Pancreas (tissue), 10 donors: ENCODE results near the gene FXR2. TPM values are rescaled to one million over a fixed set of nuclear protein-coding genes. Genes with fewer than 3 reads are reported as not detected.
A peak's percentile ranks its signal among the peaks of the same experiment; 100 is the strongest.

Experiments used
- ATAC-seq, 4 donors: fragments of 200-7000 bp; cut with Tn5 transposase; one replicate each; pipeline versions ENCODE4 v1.8.0 to v1.9.1; 2020; ENCODE audit warnings: mild to moderate bottlenecking in 4 of 4, moderate library complexity in 4 of 4
- DNase-seq, 6 donors: peaks; one replicate each; pipeline ENCODE4 v3.0.0-alpha.2; 2020
- FAIRE-seq: peaks from 2 replicates; lab custom pipeline; 2012; peaks lifted over from hg19 to GRCh38; lab: Jason Lieb, UNC
- H3K27ac ChIP-seq, 4 donors: fragments of 200-600 bp; sonication (generic); 1 replicate in 3 of 4; 2 replicates in 1 of 4; pipeline versions ENCODE4 v1.5.0 to v1.8.0; 2020
- H3K27me3 ChIP-seq, 4 donors: fragments of 200-600 bp; one replicate each; pipeline ENCODE4 v1.8.0; 2021
- H3K36me3 ChIP-seq, 3 donors: fragments of 200-600 bp; sonication (generic) in 1 of 3; one replicate each; pipeline versions ENCODE4 v1.5.0 to v1.8.0; 2020 to 2021
- H3K4me1 ChIP-seq, 3 donors: fragments of 200-600 bp; one replicate each; pipeline ENCODE4 v1.8.0; 2021
- H3K4me3 ChIP-seq, 4 donors: fragments of 200-600 bp; sonication (generic) in 2 of 4; one replicate each; pipeline versions ENCODE4 v1.5.0 to v1.8.0; 2020 to 2021
- H3K9me3 ChIP-seq, 4 donors: fragments of 200-600 bp; one replicate each; pipeline ENCODE4 v1.8.0; 2021
- WGBS, 2 donors: extraction: QIAGEN DNeasy Blood & Tissue Kit; methylation state at CpG; one replicate each; pipeline ENCODE4 v1.1.7; 2013; 5-methylcytosine and 5-hydroxymethylcytosine counted together
- intact Hi-C, 3 donors: fragments of 100-400 bp; cut with DNase I; formaldehyde crosslinking; loops; one replicate each; pipeline versions ENCODE4 v1.11.1 to v1.14.2; 2022
- polyA plus RNA-seq, 2 donors: library from polyadenylated mRNA; stranded (reverse); fragments of 200-250 nt; gene quantifications; one replicate each; pipeline ENCODE4 v1.2.3, GENCODE V29; 2013
- total RNA-seq, 6 donors: library from RNA; stranded (reverse); fragmentation: NEBNext Ultra II Directional in 4 of 6; extraction: Animal tissue kit (Norgen Biotek cat#: 25700) in 4 of 6; gene quantifications; one replicate each; pipeline versions ENCODE4 v1.2.1 to v1.2.4, GENCODE V29; 2021 to 2023
- TF ChIP-seq, protein P1 (sequence below), 4 donors: fragments of 200-600 bp; sonication (generic) in 3 of 4; IDR thresholded peaks; one replicate each; pipeline versions ENCODE4 v1.5.0 to v1.8.0; 2021; ENCODE audit warnings: antibody characterized with exemption in 4 of 4
- donor health status: healthy with polysubstance abuse.
- donor health status: DM: no; HTN: no; CAD: no; lungs with moderate emphysema.
- donor health status: DM: no; HTN: no; CAD: no.
- donor health status: control.
- donor health status: control.
- donor health status: Bipolar disorder and iron deficiency.
- donor health status: DM: yes; HTN: yes; CAD: no.
- donor health status: DM: no; HTN: no; CAD: no.
- donor health status: DM: no; HTN: no; CAD: no.
- donor health status: DM: yes; HTN: yes; CAD: no.

Gene FXR2
- total and polyA plus RNA-seq, 8 donors, result 7.8 to 25.6 (median 12.6) TPM

DNA sequence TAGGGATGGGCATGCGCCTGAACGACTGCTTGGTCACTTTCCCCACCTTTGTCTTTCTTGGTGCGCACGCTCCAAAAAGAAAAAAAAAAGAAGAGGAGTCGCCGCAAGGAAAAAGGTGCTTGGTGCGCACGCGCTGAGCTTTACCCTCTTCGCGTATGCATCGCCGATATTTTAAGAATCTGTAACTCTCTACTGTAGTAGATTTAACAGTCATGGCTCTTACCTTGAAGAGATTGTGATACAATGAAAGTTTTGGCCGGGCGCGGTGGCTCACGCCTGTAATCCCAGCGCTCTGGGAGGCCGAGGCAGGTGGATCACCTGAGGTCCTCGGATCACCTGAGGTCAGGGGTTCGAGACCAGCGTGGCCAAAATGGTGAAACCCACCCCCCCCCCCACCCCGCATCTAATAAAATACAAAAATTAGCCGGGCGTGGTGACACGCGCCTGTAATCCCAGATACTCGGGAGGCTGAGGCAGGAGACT is 609 bp upstream of the FXR2 start:
- peak overlapping the region in 2 of 4 donors; percentile 31 to 80 for H3K4me3 ChIP-seq
- no peaks in the 10 kb centered on the region for H3K27me3 ChIP-seq
- peak overlapping the region; percentile 75 to 89 (median 78) for H3K27ac ChIP-seq
- H3K4me1 ChIP-seq, result peaks cover 10 to 23% (median 19%) of the 10 kb centered on the region in 3 donors
- WGBS, 2 donors, result 5% methylated on average over 28 of the region's 28 CpGs
- no peaks in the 10 kb centered on the region for H3K9me3 ChIP-seq
- TF ChIP-seq, protein P1, sequence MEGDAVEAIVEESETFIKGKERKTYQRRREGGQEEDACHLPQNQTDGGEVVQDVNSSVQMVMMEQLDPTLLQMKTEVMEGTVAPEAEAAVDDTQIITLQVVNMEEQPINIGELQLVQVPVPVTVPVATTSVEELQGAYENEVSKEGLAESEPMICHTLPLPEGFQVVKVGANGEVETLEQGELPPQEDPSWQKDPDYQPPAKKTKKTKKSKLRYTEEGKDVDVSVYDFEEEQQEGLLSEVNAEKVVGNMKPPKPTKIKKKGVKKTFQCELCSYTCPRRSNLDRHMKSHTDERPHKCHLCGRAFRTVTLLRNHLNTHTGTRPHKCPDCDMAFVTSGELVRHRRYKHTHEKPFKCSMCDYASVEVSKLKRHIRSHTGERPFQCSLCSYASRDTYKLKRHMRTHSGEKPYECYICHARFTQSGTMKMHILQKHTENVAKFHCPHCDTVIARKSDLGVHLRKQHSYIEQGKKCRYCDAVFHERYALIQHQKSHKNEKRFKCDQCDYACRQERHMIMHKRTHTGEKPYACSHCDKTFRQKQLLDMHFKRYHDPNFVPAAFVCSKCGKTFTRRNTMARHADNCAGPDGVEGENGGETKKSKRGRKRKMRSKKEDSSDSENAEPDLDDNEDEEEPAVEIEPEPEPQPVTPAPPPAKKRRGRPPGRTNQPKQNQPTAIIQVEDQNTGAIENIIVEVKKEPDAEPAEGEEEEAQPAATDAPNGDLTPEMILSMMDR (IDR thresholded peaks at IDR 0.05), result no peak
- no peak for ATAC-seq
- no peak for FAIRE-seq
- DNase-seq, result no peak
- no peaks in the 10 kb centered on the region for H3K36me3 ChIP-seq
- intact Hi-C loops, result no loop called here

- H3K9me3 ChIP-seq, result no peaks in the 10 kb centered on the region
- no peak for ATAC-seq
- DNase-seq, result no peak
- intact Hi-C loops, result no loop called here
- FAIRE-seq, result no peak
- H3K4me1 ChIP-seq, result peaks cover 10 to 23% (median 19%) of the 10 kb centered on the region in 3 donors
- 2 to 3% methylated on average over 20 of the region's 20 CpGs for WGBS, 2 donors
- H3K27me3 ChIP-seq, result no peaks in the 10 kb centered on the region
- H3K36me3 ChIP-seq, result no peaks in the 10 kb centered on the region
- H3K4me3 ChIP-seq, result peak overlapping the region; percentile 51 to 80 (median 72)
- H3K27ac ChIP-seq, result peak overlapping the region; percentile 52 to 89 (median 84)
- TF ChIP-seq, protein P1 (IDR thresholded peaks at IDR 0.05), result no peak
These were observed 800 bp downstream of the FXR2 start for GRCh38 chr17:7613769-7614424.

- H3K4me3 ChIP-seq, result no peak overlapping the region
- intact Hi-C loops, result no loop called here
- no peaks in the 10 kb centered on the region for H3K27me3 ChIP-seq
- no peaks in the 10 kb centered on the region for H3K9me3 ChIP-seq
- ATAC-seq (no peak), FAIRE-seq (no peak), DNase-seq (no peak)
- WGBS, 2 donors, result 93 to 94% methylated on average over 1 of the region's 1 CpG
- TF ChIP-seq, protein P1 (IDR thresholded peaks at IDR 0.05), result no peak
- H3K36me3 ChIP-seq, result no peaks in the 10 kb centered on the region
- H3K4me1 ChIP-seq, result peaks cover 10 to 23% (median 19%) of the 10 kb centered on the region in 3 donors
- H3K27ac ChIP-seq, result no peak overlapping the region
These were observed 2.4 kb downstream of the FXR2 start for GRCh38 chr17:7612294-7612640.

- DNase-seq, result no peak
- Histone ChIP-seq H3K4me1 (peaks cover 10 to 23% (median 19%) of the 10 kb centered on the region in 3 donors), H3K27me3 (no peaks in the 10 kb centered on the region), H3K36me3 (no peaks in the 10 kb centered on the region), H3K9me3 (no peaks in the 10 kb centered on the region), H3K27ac (no peak overlapping the region), H3K4me3 (no peak overlapping the region)
- no peak for ATAC-seq
- TF ChIP-seq, protein P1 (IDR thresholded peaks at IDR 0.05), result no peak
- intact Hi-C loops, result no loop called here
- 28 to 32% methylated on average over 3 of the region's 3 CpGs for WGBS, 2 donors
- no peak for FAIRE-seq
These were observed 2.9 kb downstream of the FXR2 start for GRCh38 chr17:7611635-7612293.

DNA sequence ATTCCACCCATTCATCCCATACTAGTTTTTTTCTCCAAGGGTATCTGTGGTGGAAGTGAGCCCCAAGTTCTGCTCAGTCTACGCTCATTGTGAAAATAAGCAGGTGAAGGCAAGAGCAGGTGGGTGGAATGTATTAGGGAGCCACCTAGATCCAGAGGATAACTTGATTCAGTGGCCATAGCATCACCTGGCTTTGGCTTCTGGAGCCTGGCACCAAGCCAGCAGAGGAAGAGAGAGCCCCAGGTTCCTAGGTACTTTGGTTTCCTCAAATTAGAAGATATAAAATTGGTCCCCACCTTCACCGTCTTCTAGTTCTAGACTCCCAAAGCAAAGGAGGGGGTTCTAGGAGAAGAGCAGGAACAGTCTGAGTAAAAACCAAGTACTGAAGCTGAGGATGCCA is 4.1 kb downstream of the FXR2 start:
- ATAC-seq (no peak), DNase-seq (peak in 1 of 6 donors; percentile 15), FAIRE-seq (no peak)
- TF ChIP-seq, protein P1 (IDR thresholded peaks at IDR 0.05), result no peak
- Histone ChIP-seq H3K27me3 (no peaks in the 10 kb centered on the region), H3K4me3 (no peak overlapping the region), H3K4me1 (peaks cover 10 to 23% (median 19%) of the 10 kb centered on the region in 3 donors), H3K36me3 (no peaks in the 10 kb centered on the region), H3K9me3 (no peaks in the 10 kb centered on the region), H3K27ac (no peak overlapping the region)
- intact Hi-C loops, result no loop called here
- 96 to 99% methylated on average over 2 of the region's 2 CpGs for WGBS, 2 donors
